MG63 (cell line): Measurements from ENCODE around the gene SDF4. TPM values are rescaled to one million over a fixed set of nuclear protein-coding genes. Genes with fewer than 3 reads are reported as not detected.
"Not testable (repeated sequence)": the region's sequence is repeated elsewhere in the genome, so short reads cannot be mapped to it uniquely, and the experiment has no call there.

Experiments used
- DNase-seq: peaks from one replicate; pipeline ENCODE4 v3.0.0-alpha.2; 2020
- H3K27me3 ChIP-seq: fragments of 250-450 bp; sonication (Bioruptor Pico); 2 replicates; pipeline ENCODE4 v1.5.1; 2020; ENCODE audit warnings: mild to moderate bottlenecking, moderate library complexity
- H3K36me3 ChIP-seq: fragments of 250-450 bp; sonication (Bioruptor Pico); 2 replicates; pipeline ENCODE4 v1.5.1; 2020; ENCODE audit warnings: mild to moderate bottlenecking, moderate library complexity
- H3K4me3 ChIP-seq: fragments of 250-450 bp; sonication (Bioruptor Pico); 2 replicates; pipeline ENCODE4 v1.5.1; 2020; ENCODE audit warnings: mild to moderate bottlenecking, moderate library complexity
- H3K9me3 ChIP-seq: fragments of 250-450 bp; sonication (Bioruptor Pico); 2 replicates; pipeline ENCODE4 v1.5.1; 2020; ENCODE audit warnings: mild to moderate bottlenecking, moderate library complexity
- total RNA-seq: library from RNA; depleted of rRNA; stranded (reverse); fragments of >200 nt; shearing (Covaris generic); gene quantifications from 2 replicates; pipeline ENCODE4 v1.2.3, GENCODE V29; 2014; ENCODE audit warnings: low replicate concordance

Gene SDF4
- total RNA-seq, 1 experiment from 2014 or later, result 126 TPM

DNA sequence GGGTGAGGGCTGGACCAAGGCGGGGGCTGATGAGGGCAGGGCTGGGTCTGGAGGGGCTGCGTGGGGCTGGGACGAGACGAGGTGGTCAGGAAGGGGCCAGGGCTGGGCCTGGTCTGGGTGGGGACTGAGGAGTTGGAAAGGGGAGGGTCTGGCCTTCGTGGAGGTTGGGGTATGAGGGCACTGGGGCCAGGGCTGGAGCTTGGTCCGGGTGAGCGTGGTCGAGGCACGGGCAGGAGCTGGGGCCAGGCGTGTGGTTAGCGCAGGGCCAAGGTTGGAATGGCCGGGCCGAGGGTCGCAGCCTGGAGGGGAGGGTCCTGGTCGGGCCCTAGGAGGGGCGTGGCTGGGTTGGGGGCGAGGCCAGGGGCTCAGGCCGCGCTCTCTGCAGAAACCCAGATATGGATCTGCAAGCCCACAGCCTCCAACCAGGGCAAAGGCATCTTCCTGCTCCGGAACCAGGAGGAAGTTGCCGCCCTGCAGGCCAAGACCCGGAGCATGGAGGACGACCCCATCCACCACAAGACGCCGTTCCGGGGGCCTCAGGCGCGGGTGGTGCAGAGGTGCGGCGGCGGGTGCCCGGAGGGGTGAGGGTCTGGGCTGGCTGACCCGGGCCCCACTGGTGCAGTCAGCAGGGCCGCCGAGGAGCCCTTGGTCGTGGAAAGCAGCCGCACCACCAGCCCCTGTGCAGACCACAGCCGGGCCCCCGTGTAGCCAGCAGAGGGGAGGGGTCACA is 49.1 kb downstream of the SDF4 start:
- Histone ChIP-seq H3K9me3 (no peaks in the 10 kb centered on the region), H3K36me3 (no peaks in the 10 kb centered on the region), H3K4me3 (no peak overlapping the region), H3K27me3 (peaks cover 3% of the 10 kb centered on the region; the same call in 1 of the 2 replicates)
- DNase-seq, result no peak

DNA sequence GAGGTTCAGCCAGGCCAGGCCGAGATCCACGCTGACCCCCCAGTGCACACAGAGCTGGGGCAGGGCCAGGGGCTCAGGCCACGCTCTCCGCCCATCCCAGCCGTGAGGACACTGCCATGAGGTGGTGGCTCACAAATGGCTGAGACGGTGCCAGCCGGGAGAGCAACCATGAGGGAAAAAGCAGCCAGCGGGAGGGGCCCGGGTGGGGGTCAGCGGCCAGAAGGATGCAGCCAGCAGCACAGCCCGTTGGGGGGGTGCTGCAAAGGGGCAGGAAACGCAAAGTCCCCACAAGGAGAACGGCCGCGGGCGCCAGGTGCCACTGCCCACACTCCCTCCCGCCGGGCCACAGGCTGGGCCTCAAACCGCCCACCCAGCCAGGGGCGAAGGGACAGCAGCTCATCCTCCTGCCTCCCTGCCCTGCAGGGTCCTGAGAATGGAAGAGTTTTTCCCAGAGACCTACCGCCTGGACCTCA is 49.8 kb downstream of the SDF4 start:
- Histone ChIP-seq H3K4me3 (no peak overlapping the region), H3K9me3 (no peaks in the 10 kb centered on the region), H3K36me3 (no peaks in the 10 kb centered on the region), H3K27me3 (peaks cover 7% of the 10 kb centered on the region)
- DNase-seq, result no peak

DNA sequence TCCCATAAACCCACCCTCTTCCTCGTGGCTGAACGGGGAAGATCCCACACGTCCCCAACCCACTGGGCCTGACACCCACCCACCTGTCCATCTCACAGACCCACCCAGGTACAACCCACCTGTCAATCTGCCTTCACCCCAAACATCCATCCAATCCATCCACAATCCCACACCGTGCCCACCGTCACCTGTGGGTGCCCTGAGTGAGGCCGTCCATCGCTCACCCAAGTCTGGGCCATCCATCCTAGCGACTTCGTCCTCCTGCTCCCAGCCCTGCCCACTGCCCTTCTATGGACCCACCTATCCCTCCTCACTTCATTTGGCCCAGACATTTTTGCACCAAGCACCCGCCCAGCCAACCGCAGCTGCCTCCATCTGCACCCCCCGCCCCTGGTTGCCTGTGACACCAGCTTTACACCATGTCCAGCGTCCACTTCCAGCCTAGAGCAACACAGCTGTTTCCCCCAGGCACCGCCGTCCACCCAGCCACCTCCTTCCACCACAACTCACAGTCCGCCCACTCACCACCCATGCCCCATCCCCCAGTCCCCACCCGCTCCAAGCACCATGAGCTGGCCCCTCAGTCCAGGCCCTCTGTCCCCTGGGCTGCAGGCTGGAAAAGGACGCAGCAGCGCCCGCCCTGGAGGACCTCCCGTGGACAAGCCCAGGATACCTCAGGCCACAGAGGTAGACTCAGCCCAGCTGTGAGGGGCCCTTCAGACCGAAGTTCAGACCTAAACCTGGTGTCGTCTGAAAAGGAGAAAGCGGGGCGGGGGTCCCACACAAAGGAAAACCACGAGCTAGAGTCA is 50.5 kb downstream of the SDF4 start:
- no peaks in the 10 kb centered on the region for H3K36me3 ChIP-seq

DNA sequence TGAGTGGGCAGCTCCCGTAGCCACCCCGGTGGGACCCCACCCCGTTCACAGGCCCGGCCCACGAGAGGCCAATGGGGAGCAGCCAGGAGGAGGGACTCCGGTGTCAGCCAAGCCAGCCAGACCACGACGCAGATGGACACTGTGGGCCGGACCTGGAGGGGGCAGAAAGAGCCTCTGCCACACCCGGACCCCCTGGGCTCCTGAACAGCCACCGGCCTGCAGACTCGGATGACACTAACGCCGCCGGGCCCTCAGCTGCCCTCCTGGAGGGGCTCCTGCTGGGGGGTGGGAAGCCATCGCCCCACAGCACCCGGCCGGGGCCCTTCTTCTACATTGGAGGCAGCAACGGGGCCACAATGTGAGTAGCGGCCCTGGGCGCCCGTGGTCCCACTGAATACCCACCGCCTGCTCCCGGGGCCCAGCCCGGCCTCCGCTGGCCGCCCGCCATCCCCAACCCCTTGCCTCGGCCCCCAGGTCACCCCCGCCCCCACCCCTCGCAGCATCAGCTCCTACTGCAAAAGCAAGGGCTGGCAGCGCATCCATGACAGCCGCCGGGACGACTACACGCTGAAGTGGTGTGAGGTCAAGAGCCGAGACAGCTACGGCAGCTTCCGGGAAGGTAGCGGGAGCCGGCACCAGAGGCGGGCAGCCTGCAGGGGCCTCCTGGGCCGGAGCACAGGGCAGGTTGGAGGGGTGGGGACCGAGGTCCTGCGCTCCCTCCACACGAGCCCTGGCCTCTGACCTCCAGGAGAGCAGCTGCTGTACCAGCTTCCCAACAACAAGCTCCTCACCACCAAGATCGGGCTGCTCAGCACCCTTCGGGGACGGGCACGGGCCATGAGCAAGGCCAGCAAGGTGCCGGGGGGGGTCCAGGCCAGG is 51.6 kb downstream of the SDF4 start:
- Histone ChIP-seq H3K9me3 (no peaks in the 10 kb centered on the region), H3K36me3 (no peaks in the 10 kb centered on the region), H3K4me3 (no peak overlapping the region), H3K27me3 (peaks cover 14% of the 10 kb centered on the region)
- no peak for DNase-seq

More for the DNA sequence above, 50.5 kb downstream of the SDF4 start:
- no peaks in the 10 kb centered on the region for H3K9me3 ChIP-seq
- no peak overlapping the region for H3K4me3 ChIP-seq
- H3K27me3 ChIP-seq, result peaks cover 13% of the 10 kb centered on the region
- DNase-seq, result no peak

DNA sequence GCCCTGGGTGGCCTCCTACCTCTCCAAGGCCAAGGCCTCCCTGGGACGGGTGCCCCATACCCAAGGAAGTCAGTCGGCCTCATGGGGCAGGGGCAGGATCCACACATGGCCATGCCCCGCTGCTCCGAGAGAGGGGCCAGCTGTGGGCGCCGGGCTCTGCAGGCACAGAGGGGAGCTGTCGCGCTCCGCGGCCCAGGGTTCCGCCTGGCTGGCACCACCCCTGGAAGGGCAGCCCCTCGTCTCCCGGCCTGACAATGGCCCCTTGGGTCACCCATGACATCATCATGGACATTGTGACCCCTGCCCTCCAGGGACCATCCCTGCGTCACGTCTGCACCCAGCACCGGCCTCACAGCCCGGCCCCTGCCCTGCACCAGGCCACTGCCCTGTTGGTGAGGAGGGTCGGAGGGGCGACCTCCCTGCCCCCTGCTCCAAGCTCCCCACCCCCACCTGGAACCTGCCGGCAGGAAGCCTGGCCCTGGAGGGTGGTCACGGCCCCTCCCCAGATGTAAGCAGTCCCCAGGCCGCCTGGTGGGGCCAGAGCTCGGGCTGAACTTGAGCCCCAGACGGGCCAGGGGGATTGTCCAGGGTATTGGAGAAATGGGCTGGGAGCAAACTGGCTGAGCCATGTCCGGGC is 52.3 kb downstream of the SDF4 start:
- Histone ChIP-seq H3K9me3 (no peaks in the 10 kb centered on the region), H3K36me3 (no peaks in the 10 kb centered on the region), H3K27me3 (peaks cover 18% of the 10 kb centered on the region), H3K4me3 (no peak overlapping the region)
- no peak for DNase-seq

DNA sequence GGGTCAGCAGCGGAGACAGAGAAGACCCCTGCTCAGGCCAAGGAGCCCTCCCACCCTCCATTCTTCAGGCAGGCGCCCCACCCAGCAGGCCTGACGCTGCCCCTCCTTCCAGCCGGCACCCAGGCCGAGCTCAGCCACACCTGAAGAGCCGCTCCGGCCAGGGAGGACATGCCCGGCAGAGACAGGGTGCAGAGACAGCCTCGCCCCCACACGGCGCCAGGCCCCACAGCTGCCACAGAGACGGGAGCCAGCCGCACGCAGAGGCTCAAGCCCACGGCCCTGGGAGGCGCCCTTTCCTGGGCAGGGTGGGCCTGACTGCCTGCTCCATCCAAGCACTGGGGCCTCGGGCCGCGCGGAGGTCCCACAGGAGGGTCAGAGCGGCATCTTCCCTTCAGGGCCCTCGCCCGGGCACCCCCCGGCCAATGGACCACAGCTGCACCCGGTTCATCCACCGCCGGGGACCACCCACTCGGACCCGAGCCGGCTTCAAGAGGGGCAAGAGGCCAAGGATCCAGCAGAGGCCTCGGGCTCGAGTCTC is 52.9 kb downstream of the SDF4 start:
- H3K36me3 ChIP-seq, result no peaks in the 10 kb centered on the region
- peaks cover 22% of the 10 kb centered on the region for H3K27me3 ChIP-seq
- no peak overlapping the region for H3K4me3 ChIP-seq
- no peak for DNase-seq
- H3K9me3 ChIP-seq, result no peaks in the 10 kb centered on the region

DNA sequence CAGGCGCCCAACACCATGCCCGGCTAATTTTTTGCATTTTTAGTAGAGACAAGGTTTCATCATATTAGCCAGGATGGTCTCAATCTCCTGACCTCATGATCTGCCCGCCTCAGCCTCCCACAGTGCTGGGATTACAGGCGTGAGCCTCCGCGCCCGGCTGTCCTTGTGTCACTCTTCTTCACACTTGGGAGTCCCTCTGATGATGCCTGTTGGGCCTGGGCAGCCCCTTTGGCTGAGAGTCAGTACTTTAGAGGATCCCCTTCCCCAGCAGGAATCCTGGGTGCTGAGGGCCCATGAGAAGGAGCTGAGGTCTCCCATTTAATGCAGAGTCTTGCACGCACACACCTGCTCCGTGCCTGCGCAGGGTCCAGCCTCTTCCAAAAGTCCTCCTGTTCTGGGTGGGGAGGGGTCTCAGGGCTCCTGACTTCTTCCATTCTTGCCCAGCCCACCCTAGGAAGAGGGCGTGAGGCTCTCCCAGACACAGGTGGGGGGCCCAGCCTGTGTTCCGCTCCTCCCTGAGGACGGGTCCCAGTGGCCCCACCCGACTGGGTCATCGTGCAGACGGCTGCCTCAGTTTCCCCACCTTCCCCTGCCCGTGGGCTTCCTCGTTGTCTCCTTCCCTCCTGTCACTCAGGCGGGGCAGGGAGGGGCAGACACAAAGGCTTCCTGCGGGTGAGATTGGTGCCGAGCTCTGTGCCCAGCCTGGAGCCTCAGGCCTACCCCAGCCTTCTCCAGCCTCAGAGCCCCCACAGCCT is 54.2 kb downstream of the SDF4 start:
- Histone ChIP-seq H3K27me3 (peaks cover 28% of the 10 kb centered on the region), H3K36me3 (no peaks in the 10 kb centered on the region), H3K4me3 (no peak overlapping the region), H3K9me3 (no peaks in the 10 kb centered on the region)
- DNase-seq, result no peak

DNA sequence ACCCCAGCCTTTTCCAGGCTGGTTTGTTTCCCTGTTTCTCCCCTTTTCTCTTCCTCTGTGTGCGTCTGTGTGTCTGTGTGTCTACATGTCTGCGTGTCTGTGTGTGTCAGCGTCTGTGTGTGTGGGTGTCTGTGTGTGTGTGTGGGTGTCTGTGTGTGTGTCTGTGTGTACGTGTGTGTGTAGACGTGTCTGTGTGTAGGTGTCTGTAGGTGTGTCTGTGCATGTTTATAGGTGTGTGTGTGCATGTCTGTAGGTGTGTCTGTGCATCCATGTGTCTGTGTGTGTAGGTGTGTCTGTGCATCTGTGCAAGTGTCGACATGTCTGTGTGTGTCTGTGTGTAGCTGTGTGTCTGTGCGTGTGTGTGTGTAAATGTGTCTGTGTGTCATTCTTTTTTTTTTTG is 54.9 kb downstream of the SDF4 start:
- no peak for DNase-seq
- no peak overlapping the region for H3K4me3 ChIP-seq
- no peaks in the 10 kb centered on the region for H3K9me3 ChIP-seq
- peaks cover 28% of the 10 kb centered on the region for H3K27me3 ChIP-seq
- H3K36me3 ChIP-seq, result no peaks in the 10 kb centered on the region

DNA sequence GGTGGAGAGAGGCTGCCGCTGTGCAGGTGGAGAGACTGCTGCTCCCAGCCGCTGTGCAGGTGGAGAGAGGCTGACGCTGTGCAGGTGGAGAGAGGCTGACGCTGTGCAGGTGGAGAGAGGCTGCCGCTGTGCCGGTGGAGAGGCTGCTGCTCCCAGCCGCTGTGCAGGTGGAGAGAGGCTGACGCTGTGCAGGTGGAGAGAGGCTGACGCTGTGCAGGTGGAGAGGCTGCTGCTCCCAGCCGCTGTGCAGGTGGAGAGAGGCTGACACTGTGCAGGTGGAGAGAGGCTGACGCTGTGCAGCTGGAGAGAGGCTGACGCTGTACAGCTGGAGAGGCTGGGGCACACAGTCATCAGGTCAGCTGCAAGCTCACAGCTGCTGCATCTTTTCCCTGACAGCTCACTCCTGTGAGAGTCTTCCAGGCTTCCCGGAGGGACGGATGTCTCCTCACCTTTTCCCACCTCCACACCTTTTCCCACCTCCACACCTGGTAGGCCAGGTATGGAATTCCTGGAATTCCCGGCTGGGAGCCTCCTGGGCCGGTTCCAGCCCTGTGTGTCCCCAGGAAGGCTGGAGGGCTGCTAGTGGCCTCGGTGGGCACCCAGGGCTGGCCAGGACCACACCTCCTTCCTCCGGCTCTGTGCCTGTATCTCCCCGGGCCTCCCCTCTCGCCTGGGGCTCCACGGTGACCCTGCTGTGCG is 55.6 kb downstream of the SDF4 start:
- peaks cover 28% of the 10 kb centered on the region for H3K27me3 ChIP-seq
- DNase-seq, H3K4me3 ChIP-seq, H3K36me3 ChIP-seq, H3K9me3 ChIP-seq: not testable (repeated sequence)

DNA sequence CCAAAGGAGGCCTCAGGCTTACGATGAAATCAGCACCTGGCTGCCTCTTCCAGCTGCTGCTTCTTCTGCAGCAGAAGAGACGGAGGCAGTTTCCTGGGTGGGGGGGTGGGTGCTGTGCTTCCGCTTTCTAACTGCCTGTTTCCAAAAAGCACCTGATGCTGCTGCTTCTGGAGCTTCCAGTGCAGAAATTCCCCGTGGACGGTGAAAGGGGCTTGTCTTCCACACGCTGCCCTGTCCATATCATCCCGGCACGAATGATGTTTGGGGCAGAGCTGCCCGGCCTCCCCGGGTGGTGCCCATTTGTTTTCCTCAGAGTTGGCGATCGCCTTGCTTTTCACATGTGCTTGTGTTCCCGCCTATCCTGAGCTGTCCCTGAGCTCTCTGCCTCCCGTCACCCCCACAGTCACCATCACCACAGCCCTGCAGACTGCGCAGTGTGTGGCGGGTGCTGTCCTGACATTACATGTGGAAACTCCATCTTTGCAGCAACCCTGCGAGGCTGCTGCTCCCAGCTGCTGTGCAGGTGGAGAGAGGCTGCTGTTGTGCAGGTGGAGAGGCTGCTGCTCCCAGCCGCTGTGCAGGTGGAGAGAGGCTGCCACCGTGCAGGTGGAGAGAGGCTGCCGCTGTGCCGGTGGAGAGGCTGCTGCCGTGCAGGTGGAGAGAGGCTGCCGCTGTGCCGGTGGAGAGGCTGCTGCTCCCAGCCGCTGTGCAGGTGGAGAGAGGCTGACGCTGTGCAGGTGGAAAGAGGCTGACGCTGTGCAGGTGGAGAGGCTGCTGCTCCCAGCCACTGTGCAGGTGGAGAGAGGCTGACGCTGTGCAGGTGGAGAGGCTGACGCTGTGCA is 56.4 kb downstream of the SDF4 start:
- DNase-seq, result no peak
- Histone ChIP-seq H3K36me3 (no peaks in the 10 kb centered on the region), H3K9me3 (no peaks in the 10 kb centered on the region), H3K4me3 (no peak overlapping the region), H3K27me3 (peaks cover 28% of the 10 kb centered on the region)

DNA sequence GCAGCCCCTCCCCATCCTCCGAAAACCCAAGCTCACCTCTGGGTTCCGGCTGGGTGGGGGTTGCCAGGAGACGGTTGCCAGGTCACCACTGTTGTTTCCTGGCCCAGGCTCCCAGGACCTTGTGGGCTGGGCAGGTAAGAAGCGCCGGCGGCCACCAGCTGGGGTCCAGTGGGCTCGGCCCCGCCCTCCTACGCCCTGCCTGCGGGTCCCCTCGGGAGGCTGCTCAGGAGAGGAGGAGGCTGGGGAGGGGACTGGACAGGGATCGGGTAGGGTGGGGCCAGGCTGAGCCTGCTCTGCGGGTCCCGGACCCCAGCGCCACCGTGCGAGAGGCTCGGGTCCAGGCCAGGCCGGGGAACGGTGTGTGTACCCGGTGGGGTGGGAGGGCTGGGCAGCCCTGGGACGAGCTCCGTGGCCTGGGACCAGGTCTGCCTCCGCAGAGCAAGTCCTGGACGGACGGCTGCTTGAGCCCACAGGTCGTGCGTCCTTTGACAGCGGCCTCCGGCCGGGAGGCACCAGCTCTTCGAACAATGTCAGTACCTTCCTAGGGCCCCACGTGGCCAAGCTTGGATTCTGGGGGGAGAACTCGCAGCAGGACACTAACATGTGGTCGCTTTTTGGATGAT is 57.9 kb downstream of the SDF4 start, which contains the start of gene TTLL10:
Gene TTLL10, plus strand, starts transcription at position 88 of the 623 bp plus-strand sequence. CDS start 5,336 bp downstream, outside the sequence.
- no peak for DNase-seq
- no peaks in the 10 kb centered on the region for H3K36me3 ChIP-seq
- H3K9me3 ChIP-seq, result no peaks in the 10 kb centered on the region
- H3K4me3 ChIP-seq, result no peak within 1 kb of the TSS
- H3K27me3 ChIP-seq, result peaks cover 28% of the 10 kb centered on the region

DNA sequence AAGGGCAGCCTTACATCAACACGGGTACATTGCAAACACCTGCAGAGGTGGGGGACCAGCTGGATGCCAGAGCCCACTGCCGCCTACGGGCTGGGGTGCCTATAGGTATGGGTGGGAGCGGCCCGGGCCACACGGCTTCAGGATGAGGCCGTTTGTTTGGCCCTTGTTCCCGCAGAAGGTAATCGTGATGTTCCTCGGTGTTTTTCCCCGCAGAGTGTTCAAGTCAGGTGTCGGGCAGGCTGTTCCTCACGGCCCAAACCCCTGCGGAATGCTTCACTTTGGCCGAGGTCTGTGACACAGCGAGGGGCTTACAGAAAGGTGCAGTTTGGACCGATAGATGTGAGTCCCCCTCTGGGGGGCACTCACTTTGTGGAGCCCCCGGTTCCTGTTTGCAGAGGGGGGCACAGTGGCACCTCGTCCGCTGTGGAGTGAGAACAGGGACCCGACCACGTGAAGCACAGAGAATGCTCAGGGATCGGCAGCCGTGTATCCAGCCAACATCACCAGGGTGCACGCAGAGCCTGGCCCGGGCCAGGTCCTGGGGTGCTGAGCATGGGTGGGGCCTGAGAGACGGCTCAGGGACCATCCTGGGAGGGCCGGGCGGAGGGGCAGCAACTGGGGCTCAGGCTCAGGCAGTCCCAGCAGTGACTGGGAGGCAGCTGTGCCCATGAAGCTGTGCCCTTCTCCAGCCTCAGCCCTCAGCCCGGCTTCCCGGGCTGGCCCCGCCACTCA is 58.6 kb downstream of the SDF4 start:
- no peaks in the 10 kb centered on the region for H3K36me3 ChIP-seq
- DNase-seq, result no peak
- H3K4me3 ChIP-seq, result no peak overlapping the region
- H3K27me3 ChIP-seq, result peaks cover 28% of the 10 kb centered on the region
- H3K9me3 ChIP-seq, result no peaks in the 10 kb centered on the region

DNA sequence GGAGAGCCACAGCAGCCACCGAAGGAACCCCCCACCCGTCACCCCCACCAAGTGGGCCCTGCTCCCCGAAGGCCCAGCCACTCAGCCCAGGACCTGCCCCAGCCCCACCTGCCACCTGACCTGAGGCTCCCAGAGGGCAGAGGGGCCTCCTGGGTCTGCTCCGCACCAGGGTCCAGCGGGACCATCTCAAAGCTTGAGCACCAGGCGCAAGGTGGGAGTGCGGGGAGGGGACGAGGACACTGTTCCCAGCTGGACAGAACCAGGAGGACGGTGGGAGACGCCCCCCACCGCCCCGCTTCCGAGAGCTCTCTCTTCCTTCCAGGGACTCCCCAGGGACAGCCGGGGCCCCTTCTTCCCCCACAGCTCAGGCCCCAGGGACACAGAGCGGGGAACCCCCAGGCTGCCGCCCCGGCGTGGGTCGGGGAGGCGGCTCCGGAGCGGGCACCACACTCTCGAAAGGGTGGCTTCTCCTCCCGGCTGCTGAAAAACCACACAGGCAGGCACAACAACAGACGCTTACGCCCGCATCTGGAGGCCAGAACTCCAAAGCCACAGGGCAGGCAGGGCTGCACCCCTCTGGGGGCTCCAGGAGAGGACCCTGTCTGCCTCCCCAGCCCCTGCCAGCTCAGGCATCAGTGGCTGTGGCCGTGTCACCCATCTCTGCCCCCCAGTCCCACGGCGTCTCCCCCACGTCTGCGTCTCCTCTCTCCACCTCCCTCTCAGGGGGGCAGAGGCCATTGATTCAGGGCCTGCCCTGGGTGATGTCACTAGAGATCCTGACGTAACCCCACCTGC is 60.1 kb downstream of the SDF4 start:
- Histone ChIP-seq H3K4me3 (no peak overlapping the region), H3K36me3 (no peaks in the 10 kb centered on the region), H3K27me3 (peaks cover 19% of the 10 kb centered on the region), H3K9me3 (no peaks in the 10 kb centered on the region)
- no peak for DNase-seq
